SK-N-MC (cell line): ENCODE measurements around the gene TRIM50.

ENCODE experiments used
- DNase-seq: peaks from one replicate; pipeline ENCODE4 v3.0.0-alpha.2; 2011; ENCODE audit warnings: low read depth, low spot score
- H3K27ac ChIP-seq: fragments of 200-600 bp; sonication (generic); 2 replicates; pipeline ENCODE4 v1.5.1; 2016; ENCODE audit warnings: mixed run types
- H3K36me3 ChIP-seq: fragments of 200-600 bp; sonication (generic); 2 replicates; pipeline ENCODE4 v1.6.1; 2017; ENCODE audit warnings: antibody characterized with exemption, low read length, mixed read lengths; ENCODE audit not compliant: insufficient read depth
- H3K4me3 ChIP-seq: fragments of 200-600 bp; sonication (generic); 2 replicates; pipeline ENCODE4 v1.5.1; 2016
- H3K9ac ChIP-seq: fragments of 200-600 bp; sonication (generic); 2 replicates; pipeline ENCODE4 v1.8.0; 2017; ENCODE audit warnings: mixed run types, mixed read lengths; ENCODE audit not compliant: insufficient read length
- H3K9me3 ChIP-seq: fragments of 200-600 bp; sonication (generic); 2 replicates; pipeline ENCODE4 v1.6.1; 2017; ENCODE audit warnings: low read depth, mild to moderate bottlenecking, antibody characterized with exemption, low read length, moderate library complexity, mixed read lengths
- EZH2 ChIP-seq: fragments of 200-600 bp; sonication (generic); IDR thresholded peaks from one replicate; pipeline ENCODE4 v1.6.1; 2017; ENCODE audit warnings: antibody characterized with exemption
- FOXP2 ChIP-seq: optimal IDR thresholded peaks from 2 replicates; pipeline ENCODE3; 2011; ENCODE audit warnings: mild to moderate bottlenecking, moderate library complexity; ENCODE audit not compliant: insufficient read depth; ENCODE audit errors: extremely low read length, control extremely low read depth
- POLR2AphosphoS5 ChIP-seq: IDR thresholded peaks from 2 replicates; pipeline ENCODE4 v1.6.1; 2012; ENCODE audit warnings: mild to moderate bottlenecking, low read depth, low read length, borderline replicate concordance

Gene TRIM50

DNA sequence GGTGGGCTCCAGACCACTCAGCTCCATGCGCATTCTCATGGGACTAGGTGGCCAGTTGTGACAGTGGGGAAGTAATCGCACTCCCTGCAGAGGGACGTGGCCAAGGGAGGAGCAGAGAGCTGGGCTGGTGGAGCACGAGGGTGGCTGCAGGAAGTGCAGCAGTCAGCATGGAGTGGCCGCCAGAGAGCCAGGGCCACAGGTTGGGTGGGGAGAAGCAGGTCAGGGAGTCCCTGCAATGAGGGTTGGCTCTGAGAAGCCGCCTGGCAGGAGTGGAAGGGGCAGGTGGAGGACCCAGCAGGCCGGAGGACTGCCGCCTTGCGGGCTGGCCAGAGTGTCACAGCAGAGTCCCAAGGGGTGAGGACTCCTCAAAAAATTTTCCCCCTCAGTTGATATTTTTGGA is 26.3 kb upstream of the TRIM50 start:
- H3K9me3 ChIP-seq, result no peaks in the 10 kb centered on the region
- TF ChIP-seq FOXP2 (no peak), POLR2AphosphoS5 (no peak), EZH2 (no peak)

DNA sequence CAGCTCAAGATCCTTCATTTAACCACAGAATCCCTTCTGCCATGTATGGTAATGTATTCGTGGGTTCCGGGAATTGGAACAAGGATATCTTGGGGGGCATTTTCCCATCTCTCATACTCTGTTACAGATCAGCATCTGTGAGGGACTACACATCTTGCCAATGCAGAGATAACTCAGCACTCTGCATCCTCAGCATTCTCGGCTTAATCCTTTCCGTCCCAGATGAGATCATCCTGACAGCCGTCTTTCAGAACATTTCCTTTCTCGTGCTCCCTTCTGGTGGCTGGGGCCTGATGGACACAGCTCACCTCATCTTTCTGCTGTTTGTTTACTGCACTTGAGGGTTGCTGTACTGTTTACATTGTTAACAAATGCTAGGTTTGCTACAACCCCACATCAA is 25.4 kb upstream of the TRIM50 start:
- Histone ChIP-seq H3K4me3 (no peak overlapping the region), H3K9ac (no peak overlapping the region), H3K27ac (no peak overlapping the region), H3K36me3 (no peaks in the 10 kb centered on the region), H3K9me3 (no peaks in the 10 kb centered on the region)
- TF ChIP-seq FOXP2, result no peak
- TF ChIP-seq EZH2, result no peak
- TF ChIP-seq POLR2AphosphoS5, result no peak
- no peak for DNase-seq

More for the DNA sequence above, 26.3 kb upstream of the TRIM50 start:
- Histone ChIP-seq H3K36me3 (no peaks in the 10 kb centered on the region), H3K4me3 (no peak overlapping the region), H3K9ac (no peak overlapping the region), H3K27ac (no peak overlapping the region)
- no peak for DNase-seq

DNA sequence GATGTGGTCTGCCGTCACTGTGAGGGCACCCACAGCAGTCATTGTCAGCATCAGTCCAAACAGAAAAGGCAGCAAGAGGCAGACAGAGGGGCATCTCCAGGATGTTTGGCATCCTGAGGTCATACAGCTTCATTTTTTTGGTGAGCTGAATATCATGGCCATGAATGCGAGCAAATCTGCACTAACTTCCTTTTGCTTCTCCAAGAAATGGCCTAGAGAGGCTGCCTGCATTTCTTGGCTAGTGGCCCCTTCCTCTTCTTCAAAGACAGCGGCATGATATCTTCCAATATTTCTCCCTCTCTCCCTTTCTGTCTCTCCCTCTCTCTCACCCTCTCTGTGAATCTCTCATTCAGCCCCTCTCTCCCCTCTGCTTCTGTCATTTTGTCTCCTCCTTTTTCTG is 24.9 kb upstream of the TRIM50 start:
- no peak for TF ChIP-seq POLR2AphosphoS5
- TF ChIP-seq FOXP2, result no peak
- TF ChIP-seq EZH2, result no peak
- H3K9me3 ChIP-seq, result no peaks in the 10 kb centered on the region
- DNase-seq, result no peak
- no peaks in the 10 kb centered on the region for H3K36me3 ChIP-seq
- no peak overlapping the region for H3K9ac ChIP-seq
- H3K4me3 ChIP-seq, result no peak overlapping the region
- no peak overlapping the region for H3K27ac ChIP-seq

DNA sequence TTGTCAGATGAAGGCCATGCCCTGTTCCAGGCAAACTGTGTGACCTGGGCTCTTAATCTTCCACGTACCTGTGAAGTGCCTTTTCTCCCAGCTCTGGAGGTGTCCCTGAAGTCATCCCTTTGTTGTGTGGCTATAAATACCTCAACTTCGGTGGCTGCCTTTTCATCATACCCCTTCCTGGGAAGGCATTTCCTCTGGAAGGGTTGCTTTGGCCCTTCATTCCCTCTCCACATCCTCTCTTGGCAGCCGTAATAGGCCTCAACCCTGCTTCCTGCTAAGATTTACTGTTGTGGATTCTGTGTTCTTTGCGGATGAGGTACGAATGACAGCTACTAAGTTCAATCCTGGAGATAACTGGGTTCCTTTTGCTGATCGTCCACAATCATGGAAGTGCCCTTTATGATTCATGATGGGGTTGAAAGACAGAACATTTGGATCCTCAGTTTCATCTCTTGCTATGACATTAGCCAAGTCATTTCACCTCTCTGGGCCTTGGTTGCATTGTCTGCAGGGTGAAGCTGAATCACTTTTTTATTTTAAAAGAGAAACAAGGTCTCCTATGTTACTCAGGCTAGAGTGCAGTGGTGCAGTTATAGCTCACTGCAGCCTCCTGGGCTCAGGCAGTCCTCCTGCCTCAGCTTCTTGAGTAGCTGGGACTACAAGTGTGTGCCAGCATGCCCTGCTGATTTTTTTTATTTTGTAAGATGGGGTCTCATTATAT is 23.7 kb upstream of the TRIM50 start:
- TF ChIP-seq EZH2 (no peak), POLR2AphosphoS5 (no peak), FOXP2 (no peak)

DNA sequence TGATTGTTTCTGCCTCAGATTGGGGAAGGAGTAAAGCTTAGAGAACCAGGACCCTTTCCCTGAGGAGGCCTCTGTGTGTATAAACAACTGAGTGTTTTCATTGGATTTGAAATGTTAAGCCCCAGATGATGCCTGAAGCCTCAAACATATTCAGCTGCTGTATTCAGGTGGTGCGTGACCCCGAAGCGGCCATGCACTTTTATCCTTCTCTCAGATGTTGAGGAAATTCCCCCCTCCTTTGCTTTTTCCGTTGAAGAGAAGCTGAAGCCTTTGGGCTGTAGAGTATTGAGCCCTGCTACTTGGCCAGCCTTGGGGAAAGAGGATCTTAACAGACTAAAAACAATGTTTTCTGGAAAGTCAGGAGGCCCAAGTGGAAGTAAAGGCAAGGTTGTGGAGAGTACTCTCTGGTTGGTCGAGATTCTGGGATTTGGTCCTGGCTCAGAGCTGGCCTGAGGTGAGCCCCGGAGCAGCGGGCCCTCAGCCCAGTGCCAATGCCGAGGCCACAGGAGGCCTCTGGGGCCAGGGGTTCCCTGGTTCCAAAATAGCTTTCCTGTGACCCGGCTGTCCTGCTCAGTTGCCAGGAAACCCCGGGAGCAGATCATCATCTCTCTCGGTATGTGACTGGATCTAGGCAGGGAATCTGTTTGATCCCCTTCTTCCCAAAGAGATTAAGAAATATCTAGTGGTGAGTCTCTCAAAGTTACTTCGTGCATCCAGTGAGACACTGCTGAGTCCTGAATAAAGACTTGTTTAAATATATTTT is 22.6 kb upstream of the TRIM50 start:
- no peak overlapping the region for H3K9ac ChIP-seq
- no peak for TF ChIP-seq EZH2
- TF ChIP-seq FOXP2, result no peak
- no peak for TF ChIP-seq POLR2AphosphoS5
- no peaks in the 10 kb centered on the region for H3K36me3 ChIP-seq
- DNase-seq, result no peak
- no peak overlapping the region for H3K27ac ChIP-seq
- no peak overlapping the region for H3K4me3 ChIP-seq
- H3K9me3 ChIP-seq, result no peaks in the 10 kb centered on the region

More for the DNA sequence above, 23.7 kb upstream of the TRIM50 start:
- Histone ChIP-seq H3K36me3 (no peaks in the 10 kb centered on the region), H3K4me3 (no peak overlapping the region), H3K9me3 (no peaks in the 10 kb centered on the region), H3K27ac (no peak overlapping the region), H3K9ac (no peak overlapping the region)
- no peak for DNase-seq

DNA sequence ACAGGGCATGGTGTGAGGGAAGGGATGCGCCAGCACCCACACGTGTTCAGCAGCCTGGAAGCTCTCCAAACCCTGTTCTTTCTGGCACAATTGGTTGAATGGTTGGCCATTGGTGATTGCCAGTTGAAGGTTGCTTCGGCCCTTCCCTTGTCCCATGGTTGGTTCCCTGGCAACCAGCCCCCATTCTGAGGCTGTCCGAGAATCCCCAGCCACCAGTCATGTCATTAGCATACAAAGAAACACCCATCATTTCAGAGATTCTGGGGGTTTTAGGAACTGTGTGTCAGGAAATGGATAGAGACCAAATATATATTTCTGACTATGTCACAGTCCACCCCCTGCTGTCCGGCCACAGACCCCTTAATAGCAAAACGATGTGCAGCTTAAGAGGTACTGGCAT is 21.9 kb upstream of the TRIM50 start:
- no peaks in the 10 kb centered on the region for H3K9me3 ChIP-seq
- H3K4me3 ChIP-seq, result no peak overlapping the region
- no peak for DNase-seq
- no peaks in the 10 kb centered on the region for H3K36me3 ChIP-seq
- H3K27ac ChIP-seq, result no peak overlapping the region
- no peak overlapping the region for H3K9ac ChIP-seq
- TF ChIP-seq POLR2AphosphoS5, result no peak
- TF ChIP-seq EZH2, result no peak
- TF ChIP-seq FOXP2, result no peak

DNA sequence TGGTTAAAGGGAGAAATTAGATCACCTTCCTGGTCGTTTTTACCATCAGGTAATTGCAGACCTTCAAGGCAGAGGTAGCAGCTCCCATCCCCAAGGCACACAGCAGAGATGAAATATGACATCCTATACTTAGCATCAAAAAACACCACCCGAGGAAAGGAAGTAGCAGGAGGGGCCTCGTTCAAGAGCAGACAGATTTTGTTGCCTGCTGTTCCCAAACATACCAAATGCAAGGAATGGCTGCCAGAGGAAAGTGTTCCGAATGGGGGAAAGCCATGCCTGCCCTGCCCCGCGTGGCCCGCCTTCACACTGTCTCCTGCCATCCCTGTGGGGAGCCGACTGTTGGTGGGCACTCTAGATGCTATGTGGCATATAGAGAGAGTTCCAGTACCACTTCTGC is 18.1 kb upstream of the TRIM50 start:
- TF ChIP-seq POLR2AphosphoS5 (no peak), FOXP2 (no peak), EZH2 (no peak)
- no peak overlapping the region for H3K4me3 ChIP-seq
- no peaks in the 10 kb centered on the region for H3K36me3 ChIP-seq
- no peaks in the 10 kb centered on the region for H3K9me3 ChIP-seq
- no peak overlapping the region for H3K9ac ChIP-seq
- DNase-seq, result no peak
- no peak overlapping the region for H3K27ac ChIP-seq

DNA sequence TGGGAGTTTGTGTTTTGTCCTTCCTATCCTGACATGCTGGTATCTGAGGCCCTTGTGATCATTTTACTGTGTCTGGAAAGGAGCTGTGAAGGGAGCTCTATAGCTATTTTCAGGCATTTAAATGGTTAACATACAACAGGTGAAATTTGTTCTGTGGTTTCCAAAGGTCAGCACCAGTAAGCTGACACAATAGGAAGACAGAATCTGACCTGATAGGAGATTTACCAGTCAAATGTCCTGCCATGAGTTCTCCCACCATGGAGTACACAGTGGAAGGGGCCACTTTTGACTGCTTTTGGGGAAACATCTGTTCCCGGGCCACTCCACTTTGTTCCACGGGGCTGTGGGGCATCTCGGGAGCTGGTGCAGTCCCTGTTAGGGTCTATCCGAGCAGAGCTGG is 17.7 kb upstream of the TRIM50 start:
- no peaks in the 10 kb centered on the region for H3K36me3 ChIP-seq
- no peak overlapping the region for H3K9ac ChIP-seq
- H3K4me3 ChIP-seq, result no peak overlapping the region
- no peaks in the 10 kb centered on the region for H3K9me3 ChIP-seq
- TF ChIP-seq EZH2 (no peak), FOXP2 (no peak), POLR2AphosphoS5 (no peak)
- DNase-seq, result no peak
- no peak overlapping the region for H3K27ac ChIP-seq
